ENCODE data around the gene FNBP1L. TPM values are rescaled to one million over a fixed set of nuclear protein-coding genes. Genes with fewer than 3 reads are reported as not detected.

Gene FNBP1L
- total RNA-seq, 1 donor from 2014 or later, result 47.3 TPM

DNA sequence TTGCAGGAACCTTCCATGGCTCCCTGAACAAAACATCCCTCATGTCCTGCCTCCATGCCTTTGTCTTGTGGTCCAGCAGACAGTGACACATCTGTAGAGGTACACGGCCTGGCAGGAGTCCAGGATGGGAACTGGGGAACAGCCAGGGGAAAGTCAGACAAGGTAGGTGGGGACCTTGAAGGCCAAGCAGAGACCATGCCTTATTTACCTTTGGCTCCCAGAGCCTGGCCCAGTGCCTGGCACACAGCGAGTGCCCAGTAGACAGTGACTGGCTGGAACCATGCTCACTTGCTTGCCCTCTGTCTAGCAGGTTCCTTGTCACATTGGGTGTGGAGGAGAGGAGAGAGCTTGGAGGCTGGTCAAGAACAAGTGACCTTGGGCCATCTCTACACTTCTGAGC lies 152.7 kb downstream of the FNBP1L start:
- Mint-ChIP-seq H3K36me3 (ENCODE audit: low read depth) (no peaks in the 10 kb centered on the region), H3K27ac (ENCODE audit: unreplicated experiment) (no peak overlapping the region), H3K4me3 (ENCODE audit: unreplicated experiment) (no peak overlapping the region), H3K4me1 (ENCODE audit: low read depth) (peaks cover 51% of the 10 kb centered on the region), H3K9me3 (ENCODE audit: low read depth) (no peaks in the 10 kb centered on the region), H3K27me3 (ENCODE audit: low read depth) (no peaks in the 10 kb centered on the region)
- TF ChIP-seq, protein P1, sequence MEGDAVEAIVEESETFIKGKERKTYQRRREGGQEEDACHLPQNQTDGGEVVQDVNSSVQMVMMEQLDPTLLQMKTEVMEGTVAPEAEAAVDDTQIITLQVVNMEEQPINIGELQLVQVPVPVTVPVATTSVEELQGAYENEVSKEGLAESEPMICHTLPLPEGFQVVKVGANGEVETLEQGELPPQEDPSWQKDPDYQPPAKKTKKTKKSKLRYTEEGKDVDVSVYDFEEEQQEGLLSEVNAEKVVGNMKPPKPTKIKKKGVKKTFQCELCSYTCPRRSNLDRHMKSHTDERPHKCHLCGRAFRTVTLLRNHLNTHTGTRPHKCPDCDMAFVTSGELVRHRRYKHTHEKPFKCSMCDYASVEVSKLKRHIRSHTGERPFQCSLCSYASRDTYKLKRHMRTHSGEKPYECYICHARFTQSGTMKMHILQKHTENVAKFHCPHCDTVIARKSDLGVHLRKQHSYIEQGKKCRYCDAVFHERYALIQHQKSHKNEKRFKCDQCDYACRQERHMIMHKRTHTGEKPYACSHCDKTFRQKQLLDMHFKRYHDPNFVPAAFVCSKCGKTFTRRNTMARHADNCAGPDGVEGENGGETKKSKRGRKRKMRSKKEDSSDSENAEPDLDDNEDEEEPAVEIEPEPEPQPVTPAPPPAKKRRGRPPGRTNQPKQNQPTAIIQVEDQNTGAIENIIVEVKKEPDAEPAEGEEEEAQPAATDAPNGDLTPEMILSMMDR (IDR thresholded peaks at IDR 0.05), result no peak
- DNase-seq (ENCODE audit: low spot score), result no peak

GRCh38 chr1:93601686-93602085 lies 153.8 kb downstream of the FNBP1L start:
- TF ChIP-seq, protein P1 (IDR thresholded peaks at IDR 0.05), result no peak
- H3K27ac Mint-ChIP-seq (ENCODE audit: unreplicated experiment), result no peak overlapping the region

GRCh38 chr1:93602101-93602500 lies 154.2 kb downstream of the FNBP1L start:
- peaks cover 52% of the 10 kb centered on the region for H3K4me1 Mint-ChIP-seq (ENCODE audit: low read depth)
- DNase-seq (ENCODE audit: low spot score), result no peak
- no peaks in the 10 kb centered on the region for H3K27me3 Mint-ChIP-seq (ENCODE audit: low read depth)
- no peaks in the 10 kb centered on the region for H3K9me3 Mint-ChIP-seq (ENCODE audit: low read depth)
- H3K36me3 Mint-ChIP-seq (ENCODE audit: low read depth), result no peaks in the 10 kb centered on the region
- TF ChIP-seq, protein P1 (IDR thresholded peaks at IDR 0.05), result no peak
- no peak overlapping the region for H3K27ac Mint-ChIP-seq (ENCODE audit: unreplicated experiment)
- H3K4me3 Mint-ChIP-seq (ENCODE audit: unreplicated experiment), result no peak overlapping the region

More at GRCh38 chr1:93601686-93602085, 153.8 kb downstream of the FNBP1L start:
- peaks cover 51% of the 10 kb centered on the region for H3K4me1 Mint-ChIP-seq (ENCODE audit: low read depth)
- no peaks in the 10 kb centered on the region for H3K27me3 Mint-ChIP-seq (ENCODE audit: low read depth)
- no peaks in the 10 kb centered on the region for H3K36me3 Mint-ChIP-seq (ENCODE audit: low read depth)
- H3K9me3 Mint-ChIP-seq (ENCODE audit: low read depth), result no peaks in the 10 kb centered on the region
- H3K4me3 Mint-ChIP-seq (ENCODE audit: unreplicated experiment), result no peak overlapping the region
- no peak for DNase-seq (ENCODE audit: low spot score)

- TF ChIP-seq, protein P1 (IDR thresholded peaks at IDR 0.05), result no peak
- Mint-ChIP-seq H3K4me1 (ENCODE audit: low read depth) (peaks cover 56% of the 10 kb centered on the region), H3K4me3 (ENCODE audit: unreplicated experiment) (no peak overlapping the region), H3K27me3 (ENCODE audit: low read depth) (no peaks in the 10 kb centered on the region), H3K27ac (ENCODE audit: unreplicated experiment) (no peak overlapping the region), H3K9me3 (ENCODE audit: low read depth) (no peaks in the 10 kb centered on the region), H3K36me3 (ENCODE audit: low read depth) (no peaks in the 10 kb centered on the region)
- no peak for DNase-seq (ENCODE audit: low spot score)
Observed at GRCh38 chr1:93603106-93603505, 155.2 kb downstream of the FNBP1L start.

DNA sequence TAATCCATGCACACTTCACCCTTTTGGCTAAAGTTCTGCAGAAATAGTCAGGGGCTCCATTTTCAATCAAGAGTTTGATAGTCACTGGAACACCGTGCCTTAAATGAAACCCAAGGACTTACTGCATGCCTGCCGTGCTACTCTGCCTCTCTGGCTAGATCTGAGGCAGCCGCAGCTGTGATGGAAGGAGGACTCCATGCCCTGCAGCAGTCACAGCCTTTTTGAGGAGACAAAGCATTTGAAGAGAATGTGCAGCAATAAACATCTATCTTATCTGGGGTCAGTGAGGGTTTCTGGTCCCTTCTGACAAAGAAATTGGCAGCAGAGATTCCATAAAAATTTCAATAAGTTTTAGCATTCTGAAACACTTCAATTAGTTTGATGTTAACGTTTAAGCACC lies 155.7 kb downstream of the FNBP1L start:
- H3K27ac Mint-ChIP-seq (ENCODE audit: unreplicated experiment), result no peak overlapping the region
- H3K4me3 Mint-ChIP-seq (ENCODE audit: unreplicated experiment), result no peak overlapping the region
- H3K36me3 Mint-ChIP-seq (ENCODE audit: low read depth), result no peaks in the 10 kb centered on the region
- H3K9me3 Mint-ChIP-seq (ENCODE audit: low read depth), result no peaks in the 10 kb centered on the region
- H3K4me1 Mint-ChIP-seq (ENCODE audit: low read depth), result peaks cover 57% of the 10 kb centered on the region
- TF ChIP-seq, protein P1 (IDR thresholded peaks at IDR 0.05), result no peak
- DNase-seq (ENCODE audit: low spot score), result no peak
- no peaks in the 10 kb centered on the region for H3K27me3 Mint-ChIP-seq (ENCODE audit: low read depth)

Other genes starting within 250 kb of the FNBP1L start
- 62.7 to 66.9 TPM (median 65.3 TPM) in 3 replicates for gene DR1, start 102.2 kb upstream of the FNBP1L start, total RNA-seq
- gene BCAR3, start 233.7 kb downstream of the FNBP1L start, total RNA-seq, result 12.1 to 20.6 TPM (median 18.5 TPM) in 3 replicates